Measurements from ENCODE around the gene PGAP3. TPM values are rescaled to one million over a fixed set of nuclear protein-coding genes. Genes with fewer than 3 reads are reported as not detected.

PGAP3 gene
- total and polyA plus RNA-seq, 2 of the 4 experiments (the other 2 are of a cell fraction), result 4.3 to 9.8 TPM

DNA sequence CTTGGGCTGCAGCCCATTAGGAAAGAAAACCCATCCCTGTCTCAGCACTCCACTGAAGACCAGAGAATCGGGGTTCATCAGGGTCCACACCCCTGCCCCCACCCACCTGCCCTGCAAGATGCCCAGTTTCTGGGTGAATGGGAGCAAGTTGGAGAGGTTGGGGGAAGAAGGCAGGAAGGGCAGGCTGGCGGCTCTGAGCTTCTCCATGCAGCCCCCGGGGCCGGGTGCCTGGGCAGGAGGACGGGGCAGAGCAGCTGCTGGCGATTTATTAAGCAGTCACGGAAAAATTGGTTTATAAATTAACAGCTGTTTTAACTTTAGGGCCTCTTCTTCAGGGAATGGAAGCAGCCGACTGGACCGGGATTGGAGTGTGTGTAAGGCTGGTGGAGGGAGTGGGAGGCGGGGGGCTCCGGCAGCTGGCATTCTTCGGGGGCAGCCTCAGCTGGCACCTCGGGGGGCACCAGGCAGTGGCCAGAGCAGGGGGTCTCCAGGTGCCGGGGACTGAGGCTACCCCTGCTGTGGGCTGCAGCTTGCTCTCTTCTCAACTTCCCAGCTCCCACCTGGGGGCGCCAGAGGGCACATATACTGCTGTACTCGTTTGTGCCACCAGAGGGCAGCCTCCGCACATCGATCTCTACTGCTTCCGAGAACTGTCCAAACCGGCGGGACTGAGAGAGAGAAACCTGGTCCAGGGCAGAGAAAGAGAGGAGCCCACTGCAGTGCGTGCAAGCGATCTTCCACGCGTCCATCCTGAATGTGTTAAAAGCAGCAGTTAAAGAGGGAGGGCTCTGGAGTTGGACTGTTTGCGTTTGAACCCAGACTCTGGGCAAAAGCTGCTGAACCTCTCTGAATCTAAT lies 66.1 kb downstream of the PGAP3 start (continued):
- TF ChIP-seq, protein P1, sequence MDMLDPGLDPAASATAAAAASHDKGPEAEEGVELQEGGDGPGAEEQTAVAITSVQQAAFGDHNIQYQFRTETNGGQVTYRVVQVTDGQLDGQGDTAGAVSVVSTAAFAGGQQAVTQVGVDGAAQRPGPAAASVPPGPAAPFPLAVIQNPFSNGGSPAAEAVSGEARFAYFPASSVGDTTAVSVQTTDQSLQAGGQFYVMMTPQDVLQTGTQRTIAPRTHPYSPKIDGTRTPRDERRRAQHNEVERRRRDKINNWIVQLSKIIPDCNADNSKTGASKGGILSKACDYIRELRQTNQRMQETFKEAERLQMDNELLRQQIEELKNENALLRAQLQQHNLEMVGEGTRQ (IDR thresholded peaks at IDR 0.05; ENCODE audit: low read depth, low read length), result no peak

Small RNA genes lying within 50 kb of the gene (microRNA-seq; reads per million reads assigned to microRNA genes)
- 0 to 0.73 reads per million in 2 experiments for gene MIR4728 (ENCODE audit: insufficient read depth in 1 of 2, insufficient read length in 1 of 2, unreplicated experiment in 1 of 2)

Small RNA genes lying within 50 kb of the gene (small RNA-seq; reads per million reads assigned to genes)
- gene MIR4728, result 0 reads per million in 5 experiments

Other genes starting within 250 kb of the PGAP3 start
- gene MED1, start 236.8 kb downstream of the PGAP3 start, total RNA-seq (2012; rRNA removed), result 21.9 and 24.2 TPM in 2 replicates
- gene MED1, start 236.8 kb downstream of the PGAP3 start, polyA plus RNA-seq (2012; rRNA removed), result 16.4 and 16.9 TPM in 2 replicates
- 27.1 and 31.1 TPM in 2 replicates for gene CDK12, start 226.6 kb downstream of the PGAP3 start, total RNA-seq (2012; rRNA removed)
- 14.8 and 16.1 TPM in 2 replicates for gene CDK12, start 226.6 kb downstream of the PGAP3 start, polyA plus RNA-seq (2012; rRNA removed)
- not detected in 2 replicates for gene NEUROD2, start 80.1 kb downstream of the PGAP3 start, total RNA-seq (2012; rRNA removed)
- gene NEUROD2, start 80.1 kb downstream of the PGAP3 start, polyA plus RNA-seq (2012; rRNA removed), result not detected in 2 replicates
- not detected in 2 replicates for gene PPP1R1B, start 61.1 kb downstream of the PGAP3 start, total RNA-seq (2012; rRNA removed)
- gene PPP1R1B, start 61.1 kb downstream of the PGAP3 start, polyA plus RNA-seq (2012; rRNA removed), result not detected in 2 replicates
- gene STARD3, start 50.9 kb downstream of the PGAP3 start, total RNA-seq (2012; rRNA removed), result 8.1 and 8.6 TPM in 2 replicates
- gene STARD3, start 50.9 kb downstream of the PGAP3 start, polyA plus RNA-seq (2012; rRNA removed), result 50.4 and 69.2 TPM in 2 replicates
- gene TCAP, start 22.7 kb downstream of the PGAP3 start, total RNA-seq (2012; rRNA removed), result under 0.01 TPM in 2 replicates
- gene TCAP, start 22.7 kb downstream of the PGAP3 start, polyA plus RNA-seq (2012; rRNA removed), result 0.21 and 0.26 TPM in 2 replicates
- gene PNMT, start 19.6 kb downstream of the PGAP3 start, total RNA-seq (2012; rRNA removed), result not detected in 2 replicates
- gene PNMT, start 19.6 kb downstream of the PGAP3 start, polyA plus RNA-seq (2012; rRNA removed), result not detected in 2 replicates
- 26.1 and 28.7 TPM in 2 replicates for gene ERBB2, start 12.0 kb upstream of the PGAP3 start, total RNA-seq (2012; rRNA removed)
- 33.3 and 34.6 TPM in 2 replicates for gene ERBB2, start 12.0 kb upstream of the PGAP3 start, polyA plus RNA-seq (2012; rRNA removed)
- gene MIEN1, start 42.5 kb upstream of the PGAP3 start, total RNA-seq (2012; rRNA removed), result 20.3 and 22.2 TPM in 2 replicates
- 75.6 and 82.4 TPM in 2 replicates for gene MIEN1, start 42.5 kb upstream of the PGAP3 start, polyA plus RNA-seq (2012; rRNA removed)
- under 0.01 and 0.18 TPM in 2 replicates for gene GRB7, start 49.9 kb upstream of the PGAP3 start, total RNA-seq (2012; rRNA removed)
- 0.14 and 0.36 TPM in 2 replicates for gene GRB7, start 49.9 kb upstream of the PGAP3 start, polyA plus RNA-seq (2012; rRNA removed)
- not detected in 2 replicates for gene IKZF3, start 176.3 kb upstream of the PGAP3 start, total RNA-seq (2012; rRNA removed)
- not detected in 2 replicates for gene IKZF3, start 176.3 kb upstream of the PGAP3 start, polyA plus RNA-seq (2012; rRNA removed)
- not detected in 2 replicates for gene ZPBP2, start 180.1 kb upstream of the PGAP3 start, total RNA-seq (2012; rRNA removed)
- gene ZPBP2, start 180.1 kb upstream of the PGAP3 start, polyA plus RNA-seq (2012; rRNA removed), result not detected in 2 replicates
- gene GSDMB, start 230.6 kb upstream of the PGAP3 start, total RNA-seq (2012; rRNA removed), result 1.4 and 1.7 TPM in 2 replicates
- gene GSDMB, start 230.6 kb upstream of the PGAP3 start, polyA plus RNA-seq (2012; rRNA removed), result 5.1 and 7.5 TPM in 2 replicates
- gene ORMDL3, start 239.5 kb upstream of the PGAP3 start, total RNA-seq (2012; rRNA removed), result 45.7 and 46.4 TPM in 2 replicates
- 68.9 and 78.6 TPM in 2 replicates for gene ORMDL3, start 239.5 kb upstream of the PGAP3 start, polyA plus RNA-seq (2012; rRNA removed)
- gene LRRC3C, start 239.7 kb upstream of the PGAP3 start, total RNA-seq (2012; rRNA removed), result not detected in 2 replicates
- not detected in 2 replicates for gene LRRC3C, start 239.7 kb upstream of the PGAP3 start, polyA plus RNA-seq (2012; rRNA removed)

Data from IMR-90 (cell line).